Measurements from ENCODE around the gene FMNL3.
A peak's percentile ranks its signal among the peaks of the same experiment; 100 is the strongest.
"Not testable (repeated sequence)": the region's sequence is repeated elsewhere in the genome, so short reads cannot be mapped to it uniquely, and the experiment has no call there.

FMNL3 gene

GRCh38 chr12:49744363-49744885 is 37.2 kb upstream of the FMNL3 start:
- no peak overlapping the region for H3K4me3 ChIP-seq (ENCODE audit: low read depth, low read length)
- no peak for DNase-seq (ENCODE audit: low read depth, low spot score)
- in situ Hi-C loops (cut with HindIII; ENCODE audit: low sequenced_read_pairs) = no loop called here
- TF ChIP-seq CTCF (IDR thresholded peaks at IDR 0.05; ENCODE audit: low read depth, low read length) = no peak

GRCh38 chr12:49741882-49742620 is 34.8 kb upstream of the FMNL3 start:
- in situ Hi-C loops (cut with HindIII; ENCODE audit: low sequenced_read_pairs) = no loop called here
- TF ChIP-seq CTCF (IDR thresholded peaks at IDR 0.05; ENCODE audit: low read depth, low read length) = no peak
- peak overlapping the region; percentile 73 for H3K4me3 ChIP-seq (ENCODE audit: low read depth, low read length)
- DNase-seq (ENCODE audit: low read depth, low spot score) = peak; percentile 82

- peak within 1 kb of the TSS; percentile 73 for H3K4me3 ChIP-seq (ENCODE audit: low read depth, low read length)
- in situ Hi-C loops (cut with HindIII; ENCODE audit: low sequenced_read_pairs) = no loop called here
- TF ChIP-seq CTCF (IDR thresholded peaks at IDR 0.05; ENCODE audit: low read depth, low read length) = peak; percentile 97
- DNase-seq (ENCODE audit: low read depth, low spot score) = peak; percentile 100
Observed at GRCh38 chr12:49740930-49741881, 34.0 kb upstream of the FMNL3 start, which contains the start of gene TMBIM6. Gene TMBIM6, plus strand, starts transcription at chr12:49741557. Its CDS starts 10,937 bp downstream, at chr12:49752494.

- in situ Hi-C loops (cut with HindIII; ENCODE audit: low sequenced_read_pairs) = not testable (repeated sequence)
Observed at GRCh38 chr12:49740277-49740676, 33.1 kb upstream of the FMNL3 start.

GRCh38 chr12:49738721-49739120 is 31.5 kb upstream of the FMNL3 start:
- in situ Hi-C loops (cut with HindIII; ENCODE audit: low sequenced_read_pairs); H3K4me3 ChIP-seq (ENCODE audit: low read depth, low read length): not testable (repeated sequence)
- peak; percentile 33 for DNase-seq (ENCODE audit: low read depth, low spot score)

More at GRCh38 chr12:49740277-49740676, 33.1 kb upstream of the FMNL3 start:
- not testable (repeated sequence) for H3K4me3 ChIP-seq (ENCODE audit: low read depth, low read length); DNase-seq (ENCODE audit: low read depth, low spot score)

- in situ Hi-C loops (cut with HindIII; ENCODE audit: low sequenced_read_pairs); H3K4me3 ChIP-seq (ENCODE audit: low read depth, low read length); DNase-seq (ENCODE audit: low read depth, low spot score): not testable (repeated sequence)
Observed at GRCh38 chr12:49734900-49735299, 27.7 kb upstream of the FMNL3 start.

- no peak overlapping the region for H3K4me3 ChIP-seq (ENCODE audit: low read depth, low read length)
- in situ Hi-C loops (cut with HindIII; ENCODE audit: low sequenced_read_pairs) = no loop called here
- no peak for DNase-seq (ENCODE audit: low read depth, low spot score)
- TF ChIP-seq CTCF (IDR thresholded peaks at IDR 0.05; ENCODE audit: low read depth, low read length) = no peak
Observed at GRCh38 chr12:49733219-49734017, 26.2 kb upstream of the FMNL3 start.
